Fibroblast of skin of right biceps (primary cell): ENCODE measurements around the gene SAMD10.
"Not testable (repeated sequence)": the region's sequence is repeated elsewhere in the genome, so short reads cannot be mapped to it uniquely, and the experiment has no call there.

Experiments used
- DNase-seq: peaks from one replicate; pipeline ENCODE4 v3.0.0-alpha.2; 2013

Gene SAMD10

GRCh38 chr20:64000906-64001305, 21.5 kb upstream of the SAMD10 start:
- no peak for DNase-seq

GRCh38 chr20:63982937-63983336, 3.5 kb upstream of the SAMD10 start:
- no peak for DNase-seq

DNA sequence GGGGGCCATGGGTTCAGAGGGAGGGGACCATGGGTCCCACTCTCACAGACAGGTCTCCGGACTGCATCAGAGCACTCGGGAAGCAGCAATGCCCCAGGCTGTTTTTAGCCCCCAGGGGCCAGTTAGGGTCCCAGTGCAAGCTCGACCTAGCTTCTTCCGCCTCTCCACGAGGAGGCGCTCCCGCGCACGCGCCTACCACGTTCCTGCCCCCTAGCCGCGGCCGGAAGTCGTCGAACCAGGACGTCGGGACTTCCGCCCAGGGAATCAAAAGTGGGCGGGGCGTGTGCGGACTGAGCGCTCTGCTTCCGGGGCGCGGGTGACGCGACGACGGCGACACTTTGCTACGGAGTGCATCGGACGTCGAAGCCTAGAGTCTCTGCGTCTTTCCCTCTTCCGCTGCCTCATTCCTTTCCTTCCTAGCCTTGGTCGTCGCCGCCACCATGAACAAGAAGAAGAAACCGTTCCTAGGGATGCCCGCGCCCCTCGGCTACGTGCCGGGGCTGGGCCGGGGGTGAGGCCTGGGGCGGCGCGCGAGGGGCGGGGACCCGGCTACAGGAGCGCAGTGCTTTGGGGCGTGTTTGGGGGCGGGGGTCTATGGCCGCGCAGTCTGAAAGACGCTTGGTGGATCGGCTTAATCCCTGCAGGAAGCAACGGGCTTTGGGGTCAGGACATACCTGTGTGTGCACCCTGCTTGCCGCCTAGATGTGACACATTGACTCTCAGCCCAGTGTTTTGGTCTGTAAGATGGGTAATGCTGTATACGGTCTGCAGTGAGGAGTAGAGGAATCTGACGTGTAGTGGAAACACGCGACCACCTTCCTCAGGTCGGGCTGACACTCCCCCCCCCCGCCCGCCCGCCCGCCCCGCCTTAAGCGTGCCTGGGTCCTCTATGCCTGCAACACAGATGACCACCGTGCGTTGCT, 1.6 kb upstream of the SAMD10 start, which contains the start of gene PRPF6:
Gene PRPF6, plus strand, starts transcription at position 327 of the 923 bp plus-strand sequence. Its CDS starts 114 bp downstream, at position 441.
- peak; percentile 96 for DNase-seq

GRCh38 chr20:63980317-63980805, 919 bp upstream of the SAMD10 start:
- DNase-seq: peak; percentile 37

DNA sequence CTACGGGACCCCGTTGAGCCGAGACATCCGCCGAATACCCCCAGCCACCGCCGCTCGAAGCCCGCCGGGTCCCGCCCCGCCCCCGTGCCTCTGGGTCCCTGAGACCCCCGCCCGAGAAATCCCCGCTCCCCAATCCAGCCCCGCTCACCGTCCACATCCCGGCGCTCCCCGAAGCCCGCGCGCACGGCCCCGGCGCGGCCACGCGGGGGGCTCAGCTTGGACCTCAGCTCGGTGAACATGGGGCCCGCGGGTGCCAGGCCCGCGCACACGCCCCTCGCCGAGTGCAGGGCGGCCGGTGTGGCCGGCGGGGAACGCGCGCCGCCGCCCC, 249 bp downstream of the SAMD10 start:
- DNase-seq: no peak

DNA sequence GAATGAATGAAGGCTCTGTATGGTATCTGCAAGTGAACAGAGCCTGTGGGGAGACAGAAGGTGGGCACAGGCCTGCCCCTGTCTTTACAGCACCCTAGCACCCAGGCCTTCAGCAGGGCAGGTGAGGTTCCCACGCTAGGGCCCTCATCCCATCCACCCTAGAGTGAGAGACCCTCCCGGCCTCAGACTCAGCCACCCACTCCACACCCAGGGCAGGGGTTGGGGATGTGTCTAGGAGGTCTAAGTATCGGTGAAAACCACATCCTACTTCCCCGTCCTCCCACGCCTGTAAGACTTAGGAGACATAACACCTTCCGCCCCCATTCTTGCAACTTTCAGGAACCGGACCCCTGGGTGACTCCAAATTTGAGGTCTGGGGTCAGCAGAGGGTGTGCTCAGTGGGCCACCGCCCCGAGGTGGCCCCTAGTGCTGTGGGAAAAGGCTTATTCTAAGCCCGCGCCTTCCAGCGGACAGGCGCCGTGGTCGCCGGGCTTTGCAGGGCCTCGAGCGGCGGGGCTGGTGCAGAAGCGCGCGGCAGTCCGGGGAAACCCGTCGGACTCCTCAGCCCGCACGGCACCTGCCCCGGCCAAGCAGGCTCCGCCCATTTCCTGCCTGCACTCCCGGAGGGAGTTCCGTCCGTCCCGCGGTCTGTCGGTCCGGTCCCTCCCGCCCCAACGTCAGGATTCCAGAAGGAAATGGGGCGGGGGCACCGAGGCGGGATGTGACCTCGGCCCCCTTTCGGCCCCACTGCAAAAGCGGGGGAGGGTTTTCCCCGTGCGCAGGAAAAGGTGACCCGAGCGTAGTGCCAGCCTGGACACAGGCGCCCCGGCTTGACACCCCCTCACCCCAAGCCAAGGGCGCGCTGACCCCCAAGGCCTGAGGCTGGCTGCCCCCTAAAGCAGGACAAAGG, 868 bp downstream of the SAMD10 start:
- DNase-seq: peak; percentile 36

DNA sequence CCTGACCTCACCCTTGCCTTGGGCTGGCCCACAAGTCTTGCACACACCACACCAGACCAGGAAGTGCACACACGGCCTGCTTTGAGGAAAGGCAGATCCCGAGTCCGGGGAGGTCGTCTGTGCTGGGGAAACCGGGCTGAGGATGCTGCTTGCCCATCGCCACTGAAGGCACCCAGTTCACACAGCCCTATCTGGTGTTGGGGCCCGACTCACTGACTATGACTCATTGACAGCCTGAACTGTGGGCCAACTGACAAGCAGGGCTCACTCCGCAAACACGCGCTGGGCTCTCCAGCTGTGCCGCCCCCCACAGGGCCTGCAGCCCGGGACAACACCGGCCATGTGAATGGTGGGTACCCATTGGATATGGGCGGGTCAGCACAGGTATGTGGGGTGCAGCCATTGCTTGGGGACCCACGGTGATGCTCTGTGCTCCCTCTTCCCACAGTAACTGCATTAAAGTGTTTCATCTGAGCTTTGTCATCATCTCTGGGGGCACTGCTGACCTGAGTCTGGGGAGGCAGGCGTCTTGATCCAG, 1.6 kb downstream of the SAMD10 start:
- DNase-seq: peak; percentile 67

DNA sequence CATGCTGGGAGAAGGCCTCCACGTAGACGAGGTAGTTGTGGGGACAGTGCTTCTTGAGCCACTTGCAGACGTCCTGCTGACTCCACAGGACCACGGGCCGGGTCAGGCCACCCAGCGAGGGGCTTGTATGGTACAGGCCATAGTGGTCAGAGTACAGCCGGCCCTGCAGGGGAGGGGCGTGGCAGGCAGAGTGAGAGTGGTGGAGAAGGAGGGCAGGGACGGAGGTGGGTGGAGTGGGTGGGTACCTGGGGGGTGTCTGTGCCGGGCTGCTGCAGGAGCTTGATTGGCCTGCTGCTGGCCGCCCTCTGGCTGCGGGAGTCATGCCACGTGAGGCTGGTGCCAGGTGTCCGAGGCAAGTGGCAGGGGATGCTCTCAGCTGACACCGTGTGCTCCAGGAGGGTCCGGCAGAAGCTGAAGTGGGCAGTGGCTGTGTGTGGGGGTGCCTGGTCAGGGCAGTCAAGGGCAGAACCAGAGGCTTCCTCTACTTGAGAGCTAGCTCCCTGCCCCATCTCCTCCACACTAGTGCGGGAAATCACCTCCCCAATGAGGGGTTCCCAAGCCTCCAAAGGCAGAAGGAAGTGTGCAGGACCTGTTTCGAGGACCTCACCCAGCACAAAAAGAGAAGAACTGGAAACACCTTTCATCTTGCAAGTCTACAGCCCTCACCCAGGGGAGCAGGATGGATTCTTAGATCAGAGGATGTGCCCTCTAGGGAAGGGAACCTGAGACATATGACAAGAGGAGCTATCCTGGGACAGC, 2.3 kb downstream of the SAMD10 start:
- DNase-seq: no peak

GRCh38 chr20:63976511-63976910, 2.9 kb downstream of the SAMD10 start:
- DNase-seq: not testable (repeated sequence)

DNA sequence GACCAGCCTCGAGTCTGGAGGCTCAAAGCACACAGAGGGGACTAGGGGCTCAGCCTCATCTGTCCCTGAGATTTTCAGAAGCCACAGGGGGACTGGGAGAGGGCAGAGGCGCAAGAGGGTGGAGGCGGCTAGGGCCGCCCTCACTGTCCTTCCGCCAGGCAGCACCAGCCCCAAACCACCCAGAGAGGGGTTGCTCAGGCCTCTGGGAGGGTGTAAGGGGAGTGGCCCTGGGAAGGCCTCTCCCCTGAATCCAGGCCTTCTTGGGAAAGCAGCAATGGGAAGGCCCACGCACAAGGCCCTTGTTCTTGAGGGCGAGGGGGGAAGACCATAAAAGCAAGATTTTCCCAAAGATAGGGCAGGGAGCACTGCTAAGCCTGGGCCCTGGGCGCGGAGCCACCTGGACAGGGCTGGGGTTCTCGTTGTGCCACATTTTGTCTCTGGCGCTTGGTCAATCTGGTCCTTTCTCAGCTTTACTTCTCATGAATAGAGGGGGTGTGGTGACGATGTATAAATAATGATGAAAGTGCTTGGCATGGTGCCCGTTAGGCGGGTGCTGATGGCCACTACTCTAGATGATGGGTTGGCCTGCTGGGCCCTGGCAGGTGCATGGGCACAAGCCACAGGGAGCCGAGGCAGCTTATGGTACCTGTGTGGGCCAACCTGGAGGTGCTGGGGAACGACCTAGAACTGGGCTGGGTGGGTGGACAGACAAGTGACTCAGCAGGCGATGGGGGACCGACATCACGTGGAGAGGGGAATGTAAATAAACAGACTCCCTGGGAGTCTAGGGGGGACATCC, 4.8 kb downstream of the SAMD10 start:
- DNase-seq: no peak

GRCh38 chr20:63973636-63974401, 5.6 kb downstream of the SAMD10 start:
- peak; percentile 73 for DNase-seq

- no peak for DNase-seq
These were observed 6.3 kb downstream of the SAMD10 start for GRCh38 chr20:63973160-63973479.

DNA sequence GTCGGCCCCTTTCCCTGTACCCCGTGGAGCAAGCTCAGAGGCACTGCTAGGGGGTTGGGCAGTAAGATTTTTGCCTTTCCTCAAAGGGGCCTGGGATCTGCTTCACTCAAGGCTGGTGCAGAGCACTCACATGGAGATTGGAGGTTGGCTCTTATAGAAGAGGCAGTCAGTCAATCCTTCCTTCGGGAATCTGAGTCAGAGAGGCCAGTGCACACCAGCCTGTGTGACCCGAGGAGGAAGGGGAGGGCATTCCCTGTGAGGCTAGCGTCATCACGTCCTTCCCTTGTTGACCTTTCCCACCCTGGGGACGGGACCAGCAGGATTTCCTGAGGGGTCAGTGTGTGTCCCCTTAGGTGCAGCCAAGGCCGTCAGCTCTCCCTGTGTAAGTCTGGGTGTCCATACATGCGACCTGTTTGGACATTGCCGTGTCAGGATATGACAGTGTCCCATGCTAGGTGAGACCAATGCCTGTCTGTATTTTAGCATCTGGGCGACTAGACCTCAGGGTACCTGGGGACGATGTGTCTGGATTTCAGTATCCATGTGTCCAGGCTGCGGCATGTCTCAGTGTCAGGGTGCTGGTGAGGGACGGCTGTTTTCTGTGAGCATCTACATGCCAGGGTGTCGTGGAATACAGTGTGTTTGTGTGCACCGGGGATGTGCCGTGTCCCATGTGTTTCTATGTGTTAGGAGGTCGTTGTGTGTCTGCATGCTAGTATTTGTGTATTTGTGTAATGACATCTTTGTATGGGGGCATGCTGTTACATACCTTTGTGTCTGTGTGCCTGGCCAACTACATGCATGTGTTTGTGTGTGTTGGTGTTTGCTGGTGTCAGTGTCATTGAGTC, 6.9 kb downstream of the SAMD10 start:
- DNase-seq: no peak

- not testable (repeated sequence) for DNase-seq
These were observed 7.5 kb downstream of the SAMD10 start for GRCh38 chr20:63971960-63972311.

DNA sequence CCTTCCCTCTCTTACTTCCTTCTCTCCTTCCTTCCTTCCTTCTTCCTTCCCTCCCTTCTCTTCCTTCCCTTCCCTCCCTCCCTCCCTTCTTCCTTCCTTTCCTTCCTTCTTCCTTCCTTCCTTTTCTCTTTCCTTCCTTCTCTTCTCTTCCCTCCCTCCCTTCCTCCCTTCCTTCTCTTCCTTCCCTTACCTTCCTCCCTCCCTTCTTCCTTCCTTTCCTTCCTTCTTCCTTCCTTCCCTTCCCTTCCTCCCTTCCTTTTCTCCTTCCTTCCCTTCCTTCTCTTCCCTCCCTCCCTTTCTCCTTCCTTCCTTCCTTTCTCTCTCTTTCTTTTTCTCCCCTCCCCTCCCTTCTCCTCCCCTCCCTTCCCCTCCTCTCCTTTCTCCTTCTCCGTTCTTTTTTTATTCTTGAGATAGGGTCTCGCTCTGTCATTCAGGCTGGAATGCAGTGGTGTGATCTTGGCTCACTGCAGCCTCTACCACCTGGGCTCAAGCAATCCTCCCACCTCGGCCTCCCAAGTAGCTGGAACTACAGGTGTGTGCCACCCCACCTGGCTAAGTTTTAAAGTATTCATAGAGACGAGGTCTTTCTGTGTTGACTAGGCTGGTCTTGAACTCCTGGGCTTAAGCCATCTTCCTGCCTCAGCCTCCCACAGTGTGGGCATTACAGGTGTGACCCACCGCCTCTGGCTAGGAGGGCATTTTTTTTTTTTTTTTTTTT, 8.6 kb downstream of the SAMD10 start:
- DNase-seq: no peak

GRCh38 chr20:63969838-63970713, 9.4 kb downstream of the SAMD10 start, which contains the start of gene ZNF512B:
Gene ZNF512B (minus strand): TSS chr20:63969930. CDS start chr20:63967950, 1,980 bp downstream.
- peak; percentile 78 for DNase-seq

- no peak for DNase-seq
These were observed 10.3 kb downstream of the SAMD10 start for GRCh38 chr20:63968928-63969760.
